K562 (cell line): ENCODE measurements around the gene PIGK. TPM values are rescaled to one million over a fixed set of nuclear protein-coding genes. Genes with fewer than 3 reads are reported as not detected.

Experiments used
- ATAC-seq: fragments of 200-7000 bp; cut with Tn5 transposase; 3 replicates; pipeline ENCODE4 v1.9.1; 2020; ENCODE audit warnings: moderate library complexity
- BruUV-seq: library from RNA; stranded (reverse); fragments of 400-500 nt; replicated peaks from 2 replicates; lab custom pipeline; 2021; lab: Mats Ljungman, UMichigan
- CTCF ChIA-PET: fragments of 300-600 bp; formaldehyde crosslinking; extraction: SDS; loops from one replicate; lab custom pipeline; 2021; ENCODE audit warnings: low intra/inter-chr PET ratio; lab: Yijun Ruan, JAX
- POLR2A ChIA-PET: fragments of 300-600, 350-650 bp; sonication (Branson Sonifier 250); formaldehyde crosslinking; extraction: SDS; loops from one replicate; lab custom pipeline; 2021; ENCODE audit warnings: antibody characterized with exemption, inconsistent platforms; lab: Yijun Ruan, JAX
- DNase-seq, 4 experiments: peaks; one replicate each; pipeline versions ENCODE4 v3.0.0 to v3.0.0-alpha.2; 2011 to 2018; ENCODE audit warnings: low spot score in 3 of 4, mixed read lengths in 3 of 4; ENCODE audit errors: extremely low read depth in 1 of 4
- FAIRE-seq: peaks from 2 replicates; lab custom pipeline; 2011; peaks lifted over from hg19 to GRCh38; lab: Jason Lieb, UNC
- H2AFZ ChIP-seq: 2 replicates; pipeline ENCODE4 v1.6.0; 2011; ENCODE audit warnings: low read depth, low read length, control low read depth, inconsistent platforms
- H3K27ac ChIP-seq: fragments of 200-600 bp; 3 replicates; pipeline ENCODE4 v1.8.0; 2011; ENCODE audit warnings: low read depth, mild to moderate bottlenecking, control low read depth, inconsistent platforms, low read length, moderate library complexity, mixed read lengths; ENCODE audit errors: extremely low read depth
- H3K27me3 ChIP-seq, 2 experiments: fragments of 300-600 bp in 1 of 2; 2 replicates in 1 of 2; 3 replicates in 1 of 2; pipeline versions ENCODE4 v1.6.0 to v1.8.0; 2011; ENCODE audit warnings: inconsistent platforms in 2 of 2, low read length in 2 of 2, mild to moderate bottlenecking in 1 of 2, mixed read lengths in 1 of 2, moderate library complexity in 1 of 2; ENCODE audit not compliant: control insufficient read depth in 2 of 2, insufficient read depth in 2 of 2
- H3K36me3 ChIP-seq: fragments of 300-600 bp; 3 replicates; pipeline ENCODE4 v1.8.0; 2011; ENCODE audit warnings: mild to moderate bottlenecking, low read length, inconsistent platforms; ENCODE audit not compliant: control insufficient read depth, insufficient read depth
- H3K4me1 ChIP-seq, 2 experiments: fragments of 200-600 bp in 1 of 2; replicated peaks in 1 of 2; 2 replicates in 1 of 2; 3 replicates in 1 of 2; pipeline versions ENCODE4 v1.5.1 to v1.8.0; 2011; ENCODE audit warnings: inconsistent platforms in 2 of 2, low read length in 2 of 2, mild to moderate bottlenecking in 1 of 2, mixed read lengths in 1 of 2, moderate library complexity in 1 of 2; ENCODE audit not compliant: control insufficient read depth in 2 of 2, insufficient read depth in 2 of 2
- H3K4me2 ChIP-seq: 2 replicates; pipeline ENCODE4 v1.6.1; 2011; ENCODE audit warnings: low read length, control low read depth, inconsistent platforms, mixed read lengths; ENCODE audit not compliant: insufficient read depth
- H3K4me3 ChIP-seq: fragments of 200-600 bp; sonication (generic), shearing (Covaris generic); 2 replicates; pipeline ENCODE4 v1.5.1; 2016; ENCODE audit warnings: control low read depth, inconsistent platforms
- H3K79me2 ChIP-seq: fragments of 200-600 bp; 3 replicates; pipeline ENCODE4 v1.8.0; 2011; ENCODE audit warnings: low read length, inconsistent platforms; ENCODE audit not compliant: control insufficient read depth, insufficient read depth
- H3K9ac ChIP-seq, 2 experiments: 2 replicates each; pipeline versions ENCODE4 v1.6.0 to v1.6.1; 2011; ENCODE audit warnings: low read depth in 2 of 2, low read length in 2 of 2, control low read depth in 1 of 2, inconsistent platforms in 1 of 2, mild to moderate bottlenecking in 1 of 2, mixed read lengths in 1 of 2; ENCODE audit not compliant: insufficient read depth in 1 of 2
- H3K9me1 ChIP-seq: one replicate; pipeline ENCODE4 v1.6.0; 2011; ENCODE audit warnings: inconsistent platforms, mild to moderate bottlenecking, low read length, moderate library complexity; ENCODE audit not compliant: control insufficient read depth, insufficient read depth
- H3K9me3 ChIP-seq: replicated peaks from 2 replicates; pipeline ENCODE4 v1.5.1; 2011; ENCODE audit warnings: low read depth, low read length, inconsistent platforms; ENCODE audit not compliant: control insufficient read depth, insufficient read depth
- H4K20me1 ChIP-seq: replicated peaks from 2 replicates; pipeline ENCODE4 v1.6.1; 2011; ENCODE audit warnings: low read length, inconsistent platforms, mixed read lengths; ENCODE audit not compliant: control insufficient read depth, insufficient read depth
- CCAR2 ChIP-seq: fragments of 200-400 bp; formaldehyde crosslinking; IDR thresholded peaks from 2 replicates; pipeline ENCODE4 v1.6.1; 2017; ENCODE audit warnings: mild to moderate bottlenecking, low read depth, low read length
- ESRRB ChIP-seq: fragments of 250-450 bp; sonication (Bioruptor Pico); IDR thresholded peaks from 2 replicates; pipeline ENCODE4 v1.5.0; 2020; ENCODE audit warnings: mild to moderate bottlenecking, moderate library complexity, borderline replicate concordance
- HMGXB4 ChIP-seq: sonication (generic); formaldehyde crosslinking; IDR thresholded peaks from 2 replicates; pipeline ENCODE4 v1.8.1; 2023; ENCODE audit warnings: mild to moderate bottlenecking, missing genetic modification reagents
- JUN ChIP-seq, 2 experiments: sonication (generic) in 1 of 2; formaldehyde crosslinking in 1 of 2; IDR thresholded peaks; 2 replicates each; pipeline versions ENCODE4 v1.6.1 to v1.8.0; 2012 to 2022; ENCODE audit warnings: borderline replicate concordance in 2 of 2, mild to moderate bottlenecking in 2 of 2, improper control_type of control experiment in 1 of 2, low read depth in 1 of 2, low read length in 1 of 2, missing genetic modification reagents in 1 of 2
- NR3C1 ChIP-seq: sonication (generic); formaldehyde crosslinking; IDR thresholded peaks from 2 replicates; pipeline ENCODE4 v1.8.1; 2022; ENCODE audit warnings: missing genetic modification reagents
- NR4A1 ChIP-seq, 2 experiments: fragments of 250-450 bp in 1 of 2; fragments of 450-650 bp in 1 of 2; sonication (Bioruptor Pico) in 1 of 2; IDR thresholded peaks; 2 replicates each; pipeline versions ENCODE4 v1.4.0 to v1.6.1; 2016 to 2020; ENCODE audit warnings: mild to moderate bottlenecking in 2 of 2, missing compliant biosample characterization in 1 of 2, missing genetic modification characterization in 1 of 2, moderate library complexity in 1 of 2
- NRF1 ChIP-seq, 2 experiments: fragments of 450-650 bp; IDR thresholded peaks in 1 of 2; conservative IDR thresholded peaks in 1 of 2; 2 replicates each; pipeline ENCODE4 v1.6.1; 2014; ENCODE audit warnings: mild to moderate bottlenecking in 2 of 2
- ZNF41 ChIP-seq: fragments of 250-450 bp; sonication (Bioruptor Pico); conservative IDR thresholded peaks from 2 replicates; pipeline ENCODE4 v1.4.0; 2020; ENCODE audit warnings: mild to moderate bottlenecking
- ZNF695 ChIP-seq: fragments of 450-650 bp; formaldehyde crosslinking; IDR thresholded peaks from 2 replicates; pipeline ENCODE4 v1.4.0; 2020; ENCODE audit warnings: mild to moderate bottlenecking, moderate library complexity
- ZNF778 ChIP-seq: fragments of 450-650 bp; formaldehyde crosslinking; IDR thresholded peaks from 2 replicates; pipeline ENCODE4 v1.4.0; 2020; ENCODE audit warnings: mild to moderate bottlenecking, moderate library complexity
- ZNF79 ChIP-seq: fragments of 250-450 bp; sonication (Bioruptor Pico); IDR thresholded peaks from 2 replicates; pipeline ENCODE4 v1.4.0; 2020; ENCODE audit warnings: low read depth, mild to moderate bottlenecking, moderate library complexity
- WGBS: fragments of 100-300 bp; shearing (Covaris generic); methylation state at CpG from one replicate; pipeline ENCODE4 v1.1.6; 2016; ENCODE audit warnings: low coverage, mixed read lengths; ENCODE audit not compliant: insufficient coverage; ENCODE audit errors: missing lambda C conversion rate; 5-methylcytosine and 5-hydroxymethylcytosine counted together
- in situ Hi-C: fragments of 300-500 bp; cut with MboI; formaldehyde crosslinking; loops from 4 replicates; pipeline ENCODE4 v1.15.0; 2018; ENCODE audit warnings: inconsistent platforms, mixed read lengths
- intact Hi-C: fragments of 100-400 bp; cut with micrococcal nuclease; formaldehyde crosslinking; loops from 2 replicates; pipeline ENCODE4 v1.14.2; 2022
- polyA plus RNA-seq, 8 experiments: library from polyadenylated mRNA; depleted of rRNA in 4 of 8; stranded (reverse) in 5 of 8; unstranded in 3 of 8; fragments of >200 nt; fragmentation: Nextera tagmentation in 2 of 8; fragmentation: Illumina TruSeq in 1 of 8; extraction: Ambion mirVana in 2 of 8; extraction: Trizol in 1 of 8; gene quantifications; 2 replicates each; pipeline versions ENCODE4 v1.2.1 to v1.2.3, GENCODE V29; 2011 to 2014; ENCODE audit warnings: inconsistent platforms in 1 of 8, missing spikeins in 1 of 8
- total RNA-seq, 7 experiments: library from RNA; depleted of rRNA in 6 of 7; stranded (reverse); fragments of >200 nt in 6 of 7; fragmentation: Illumina TruSeq in 2 of 7; extraction: Trizol in 2 of 7; gene quantifications; 2 replicates each; pipeline versions ENCODE4 v1.2.1 to v1.2.3, GENCODE V29; 2011 to 2021; ENCODE audit warnings: low replicate concordance in 1 of 7
- TF ChIP-seq, protein P1 (sequence below): sonication (generic); formaldehyde crosslinking; IDR thresholded peaks from 2 replicates; pipeline ENCODE4 v1.8.0; 2022; ENCODE audit warnings: missing genetic modification reagents, mild to moderate bottlenecking, moderate library complexity, borderline replicate concordance

The PIGK gene
- total and polyA plus RNA-seq, 9 of the 15 experiments (the other 6 are each of a cell fraction or from before 2014, with no cell fraction given) = 15.7 to 59.5 (median 29.9) TPM

DNA sequence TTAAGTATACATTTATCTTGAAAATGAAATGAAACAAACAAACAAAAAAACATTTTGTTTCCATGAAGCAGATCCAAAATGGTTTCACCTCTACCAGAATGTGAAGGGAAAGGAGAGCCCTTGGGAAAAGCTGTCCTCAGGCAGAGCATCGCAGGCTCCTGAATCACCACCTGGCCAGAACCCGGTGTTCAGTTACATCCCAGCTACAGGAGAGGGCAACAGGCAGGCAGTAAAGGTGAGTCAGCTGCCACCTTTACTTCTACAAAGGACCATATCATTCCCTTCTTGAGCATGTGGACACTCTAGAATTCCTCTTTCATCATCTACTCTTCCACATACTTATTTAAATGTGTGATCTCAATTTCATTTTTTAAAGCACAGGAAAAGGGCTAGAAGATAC, 151.2 kb downstream of the PIGK start (continued):
- TF ChIP-seq HMGXB4 (CRISPR knock-in tag) = no peak
- no peak for TF ChIP-seq ZNF41 (CRISPR knock-in tag)
- TF ChIP-seq ZNF778 (CRISPR knock-in tag) = no peak

GRCh38 chr1:77065693-77066342, 153.4 kb downstream of the PIGK start:
- no peak for FAIRE-seq
- H2AFZ ChIP-seq = no peak overlapping the region
- CTCF ChIA-PET = no interaction called here
- H3K4me1 ChIP-seq = no peaks in the 10 kb centered on the region
- POLR2A ChIA-PET = no interaction called here
- no peaks in the 10 kb centered on the region for H3K27me3 ChIP-seq
- H3K9me3 ChIP-seq = no peaks in the 10 kb centered on the region
- in situ Hi-C loops (no loop called here), intact Hi-C loops (no loop called here)
- no peaks in the 10 kb centered on the region for H3K9me1 ChIP-seq
- no peak overlapping the region for H3K4me2 ChIP-seq
- H3K4me3 ChIP-seq = no peak overlapping the region
- no peak overlapping the region for H3K9ac ChIP-seq
- H3K79me2 ChIP-seq = no peaks in the 10 kb centered on the region
- no peak for TF ChIP-seq JUN (IDR thresholded peaks at IDR 0.05; ENCODE audit: borderline replicate concordance, low read depth, low read length)
- TF ChIP-seq JUN (CRISPR knock-in tag; IDR thresholded peaks at IDR 0.05; ENCODE audit: borderline replicate concordance) = no peak
- no peak for TF ChIP-seq NR4A1 (CRISPR knock-in tag; IDR thresholded peaks at IDR 0.05)
- TF ChIP-seq NR4A1 (tag; IDR thresholded peaks at IDR 0.05) = no peak
- TF ChIP-seq ZNF695 (CRISPR knock-in tag) = no peak
- TF ChIP-seq NRF1 (conservative IDR thresholded peaks at IDR 0.05 in 1 of 2, IDR thresholded peaks at IDR 0.05 in 1 of 2) = no peak
- no peak for TF ChIP-seq ZNF79
- no peak for TF ChIP-seq NR3C1 (CRISPR knock-in tag)
- TF ChIP-seq, protein P1, sequence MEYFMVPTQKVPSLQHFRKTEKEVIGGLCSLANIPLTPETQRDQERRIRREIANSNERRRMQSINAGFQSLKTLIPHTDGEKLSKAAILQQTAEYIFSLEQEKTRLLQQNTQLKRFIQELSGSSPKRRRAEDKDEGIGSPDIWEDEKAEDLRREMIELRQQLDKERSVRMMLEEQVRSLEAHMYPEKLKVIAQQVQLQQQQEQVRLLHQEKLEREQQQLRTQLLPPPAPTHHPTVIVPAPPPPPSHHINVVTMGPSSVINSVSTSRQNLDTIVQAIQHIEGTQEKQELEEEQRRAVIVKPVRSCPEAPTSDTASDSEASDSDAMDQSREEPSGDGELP (CRISPR knock-in tag) = no peak
- TF ChIP-seq CCAR2 = no peak
- TF ChIP-seq ESRRB (CRISPR knock-in tag) = no peak
- no peaks in the 10 kb centered on the region for H3K36me3 ChIP-seq
- DNase-seq = no peak
- no peaks in the 10 kb centered on the region for H4K20me1 ChIP-seq
- no peak for ATAC-seq
- 1% methylated on average over 7 of the region's 7 CpGs for WGBS
- no peak overlapping the region for H3K27ac ChIP-seq
- BruUV-seq = no TSS peak
